Measurements from ENCODE around the gene PLD4.

DNA sequence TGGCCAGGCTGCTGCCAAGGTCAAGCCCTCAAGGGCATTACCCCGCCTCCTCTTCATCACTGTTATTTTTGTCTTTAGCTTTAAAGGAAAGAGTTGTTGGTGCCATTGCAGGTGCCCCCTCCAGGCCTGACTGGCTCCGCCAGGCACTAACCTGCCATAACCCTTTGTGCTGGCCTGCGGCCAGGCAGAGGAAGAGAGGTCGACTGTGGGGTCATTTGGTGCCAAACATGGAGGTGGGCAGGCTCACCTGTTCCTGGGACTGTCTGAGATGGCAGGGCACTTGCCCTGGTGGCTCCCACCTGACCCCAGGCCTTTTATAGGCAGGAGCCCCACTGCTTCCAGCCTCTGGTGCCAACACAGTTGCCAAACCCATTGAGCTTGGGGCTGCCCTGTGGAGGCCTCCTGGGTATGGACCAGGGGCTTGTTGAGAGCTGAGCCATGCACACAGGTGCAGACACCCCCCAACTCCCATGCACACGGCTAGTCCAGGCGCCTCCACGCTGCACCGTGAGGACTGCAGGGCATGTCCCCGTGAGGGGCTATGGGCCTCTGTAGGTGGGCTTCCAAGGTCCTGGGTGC, 29.4 kb upstream of the PLD4 start:
- TF ChIP-seq, protein P1, sequence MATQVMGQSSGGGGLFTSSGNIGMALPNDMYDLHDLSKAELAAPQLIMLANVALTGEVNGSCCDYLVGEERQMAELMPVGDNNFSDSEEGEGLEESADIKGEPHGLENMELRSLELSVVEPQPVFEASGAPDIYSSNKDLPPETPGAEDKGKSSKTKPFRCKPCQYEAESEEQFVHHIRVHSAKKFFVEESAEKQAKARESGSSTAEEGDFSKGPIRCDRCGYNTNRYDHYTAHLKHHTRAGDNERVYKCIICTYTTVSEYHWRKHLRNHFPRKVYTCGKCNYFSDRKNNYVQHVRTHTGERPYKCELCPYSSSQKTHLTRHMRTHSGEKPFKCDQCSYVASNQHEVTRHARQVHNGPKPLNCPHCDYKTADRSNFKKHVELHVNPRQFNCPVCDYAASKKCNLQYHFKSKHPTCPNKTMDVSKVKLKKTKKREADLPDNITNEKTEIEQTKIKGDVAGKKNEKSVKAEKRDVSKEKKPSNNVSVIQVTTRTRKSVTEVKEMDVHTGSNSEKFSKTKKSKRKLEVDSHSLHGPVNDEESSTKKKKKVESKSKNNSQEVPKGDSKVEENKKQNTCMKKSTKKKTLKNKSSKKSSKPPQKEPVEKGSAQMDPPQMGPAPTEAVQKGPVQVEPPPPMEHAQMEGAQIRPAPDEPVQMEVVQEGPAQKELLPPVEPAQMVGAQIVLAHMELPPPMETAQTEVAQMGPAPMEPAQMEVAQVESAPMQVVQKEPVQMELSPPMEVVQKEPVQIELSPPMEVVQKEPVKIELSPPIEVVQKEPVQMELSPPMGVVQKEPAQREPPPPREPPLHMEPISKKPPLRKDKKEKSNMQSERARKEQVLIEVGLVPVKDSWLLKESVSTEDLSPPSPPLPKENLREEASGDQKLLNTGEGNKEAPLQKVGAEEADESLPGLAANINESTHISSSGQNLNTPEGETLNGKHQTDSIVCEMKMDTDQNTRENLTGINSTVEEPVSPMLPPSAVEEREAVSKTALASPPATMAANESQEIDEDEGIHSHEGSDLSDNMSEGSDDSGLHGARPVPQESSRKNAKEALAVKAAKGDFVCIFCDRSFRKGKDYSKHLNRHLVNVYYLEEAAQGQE (IDR thresholded peaks at IDR 0.05; ENCODE audit: insufficient read depth in 1 of 2, low read depth in 2 of 2, low read length in 2 of 2) = no peak
- no peak for TF ChIP-seq FOXP2 (optimal IDR thresholded peaks at IDR 0.05; ENCODE audit: borderline replicate concordance, extremely low read depth, extremely low read length, insufficient read depth)
- TF ChIP-seq SIN3A (IDR thresholded peaks at IDR 0.05; ENCODE audit: borderline replicate concordance, insufficient read depth, low read length) = no peak
